Measurements from ENCODE around the gene CNTNAP1.

CNTNAP1 gene

GRCh38 chr17:42670789-42671657, 11.3 kb upstream of the CNTNAP1 start:
- no peak for DNase-seq (ENCODE audit: low read depth)

- DNase-seq (ENCODE audit: low read depth): no peak
Observed at GRCh38 chr17:42672038-42672437, 10.3 kb upstream of the CNTNAP1 start.

GRCh38 chr17:42673266-42673884, 9.0 kb upstream of the CNTNAP1 start:
- DNase-seq (ENCODE audit: low read depth): no peak

- no peak for DNase-seq (ENCODE audit: low read depth)
Observed at GRCh38 chr17:42673885-42674754, 8.2 kb upstream of the CNTNAP1 start.

- no peak for DNase-seq (ENCODE audit: low read depth)
Observed at GRCh38 chr17:42674755-42675347, 7.5 kb upstream of the CNTNAP1 start.

- no peak for DNase-seq (ENCODE audit: low read depth)
Observed at GRCh38 chr17:42675348-42675964, 6.9 kb upstream of the CNTNAP1 start.

GRCh38 chr17:42675965-42676423, 6.3 kb upstream of the CNTNAP1 start:
- DNase-seq (ENCODE audit: low read depth): no peak

GRCh38 chr17:42676424-42677011, 5.8 kb upstream of the CNTNAP1 start, which contains the start of gene PLEKHH3:
Gene PLEKHH3 (minus strand): TSS chr17:42676994. CDS start chr17:42676563, 431 bp downstream.
- DNase-seq (ENCODE audit: low read depth): no peak

- DNase-seq (ENCODE audit: low read depth): peak; percentile 99
Observed at GRCh38 chr17:42677012-42677857, 5.1 kb upstream of the CNTNAP1 start.

- DNase-seq (ENCODE audit: low read depth): peak; percentile 78
Observed at GRCh38 chr17:42677921-42678781, 4.2 kb upstream of the CNTNAP1 start.

- DNase-seq (ENCODE audit: low read depth): no peak
Observed at GRCh38 chr17:42678951-42679491, 3.3 kb upstream of the CNTNAP1 start.

- DNase-seq (ENCODE audit: low read depth): no peak
Observed at GRCh38 chr17:42679492-42680330, 2.6 kb upstream of the CNTNAP1 start.

- no peak for DNase-seq (ENCODE audit: low read depth)
Observed at GRCh38 chr17:42680331-42680808, 2.0 kb upstream of the CNTNAP1 start.

- no peak for DNase-seq (ENCODE audit: low read depth)
Observed at GRCh38 chr17:42682722-42683403, 532 bp downstream of the CNTNAP1 start.

GRCh38 chr17:42683407-42684034, 1.2 kb downstream of the CNTNAP1 start:
- DNase-seq (ENCODE audit: low read depth): no peak

GRCh38 chr17:42684929-42685556, 2.7 kb downstream of the CNTNAP1 start:
- no peak for DNase-seq (ENCODE audit: low read depth)
